Anterior cingulate cortex (tissue), 58 donors: ENCODE results near the gene DYDC2.
"Not testable (repeated sequence)": the region's sequence is repeated elsewhere in the genome, so short reads cannot be mapped to it uniquely, and the experiment has no call there.

ENCODE experiments used
- DNase-seq, 58 donors: peaks; one replicate each; lab custom pipeline; 2025; lab: John Stamatoyannopoulos, UW

DYDC2 gene

GRCh38 chr10:80411681-80412220 lies 55.2 kb downstream of the DYDC2 start:
- no peak for DNase-seq

- DNase-seq: no peak
Observed at GRCh38 chr10:80412486-80412885, 55.9 kb downstream of the DYDC2 start.

- DNase-seq: peak in 6 of 58 donors; percentile 25 to 48 (median 34)
Observed at GRCh38 chr10:80413271-80413996, 56.9 kb downstream of the DYDC2 start.

DNA sequence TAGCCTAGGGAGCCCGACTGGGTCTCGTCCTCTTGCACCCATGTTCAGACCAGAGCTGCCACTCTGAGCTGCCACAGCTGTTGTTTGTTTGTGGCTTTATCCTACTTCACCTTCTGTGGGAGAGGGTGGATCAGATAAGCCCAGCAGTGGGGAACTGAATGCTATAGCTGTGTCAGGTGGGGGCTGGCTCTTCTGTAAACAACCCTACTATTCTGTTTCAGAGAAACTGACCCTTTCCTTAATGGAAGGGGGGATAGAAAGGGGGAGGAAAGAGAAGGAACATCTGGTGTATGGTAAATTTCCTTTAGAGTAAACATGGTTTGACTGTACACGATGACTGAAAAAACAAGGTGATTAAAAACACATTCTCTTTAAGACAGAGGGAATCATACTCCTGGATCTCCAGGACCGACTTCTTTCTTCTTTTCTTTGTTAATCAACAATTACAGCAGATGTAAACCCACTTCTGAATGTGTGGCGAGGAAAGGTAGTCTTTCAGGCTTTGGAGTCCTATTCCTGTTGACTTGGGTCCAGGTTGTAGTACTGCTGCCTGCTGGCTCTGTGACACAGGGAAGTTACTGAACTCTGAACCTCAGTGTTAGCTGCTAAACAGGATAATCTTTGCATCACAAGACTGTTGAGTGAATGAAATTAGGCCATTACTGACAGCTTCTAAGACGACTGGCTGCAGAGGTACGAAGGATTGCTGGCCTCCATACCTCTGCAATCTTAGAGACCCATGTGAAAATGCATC lies 57.7 kb downstream of the DYDC2 start:
- no peak for DNase-seq

- no peak for DNase-seq
Observed at GRCh38 chr10:80415734-80416478, 59.3 kb downstream of the DYDC2 start.

GRCh38 chr10:80416479-80417098 lies 60.0 kb downstream of the DYDC2 start:
- DNase-seq: peak in 36 of 58 donors; percentile 30 to 78 (median 52)

DNA sequence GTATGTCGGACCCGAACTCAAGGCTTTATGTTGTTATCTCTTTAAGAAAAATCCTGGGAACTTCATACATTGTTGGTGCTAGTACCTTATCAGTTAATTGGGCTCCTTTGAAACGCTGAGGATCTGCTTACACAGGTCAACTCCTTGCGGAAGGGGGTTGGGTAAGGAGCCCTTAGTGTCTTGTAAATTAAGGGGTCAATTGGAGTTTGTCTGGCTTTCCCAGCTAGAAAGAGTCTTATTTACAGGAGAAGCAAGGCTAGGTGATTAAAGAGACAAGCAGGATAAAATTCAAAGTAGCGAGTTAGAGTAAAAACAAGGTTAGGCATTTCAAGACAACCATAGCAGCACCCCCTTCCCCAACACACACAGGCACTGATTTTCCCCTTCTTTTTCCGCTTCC lies 60.7 kb downstream of the DYDC2 start:
- DNase-seq: not testable (repeated sequence)
